AML-193 (cell line): ENCODE data around the gene CASKIN2.

Source experiments
- DNase-seq, 2 experiments: peaks; one replicate each; lab custom pipeline; 2025; lab: John Stamatoyannopoulos, UW

The CASKIN2 gene

GRCh38 chr17:75515496-75516254, at the start of gene CASKIN2:
TSS of gene CASKIN2 (minus strand) at chr17:75515537. CDS start at chr17:75513804, 1,733 bp downstream.
- peak; percentile 76 to 81 for DNase-seq

DNA sequence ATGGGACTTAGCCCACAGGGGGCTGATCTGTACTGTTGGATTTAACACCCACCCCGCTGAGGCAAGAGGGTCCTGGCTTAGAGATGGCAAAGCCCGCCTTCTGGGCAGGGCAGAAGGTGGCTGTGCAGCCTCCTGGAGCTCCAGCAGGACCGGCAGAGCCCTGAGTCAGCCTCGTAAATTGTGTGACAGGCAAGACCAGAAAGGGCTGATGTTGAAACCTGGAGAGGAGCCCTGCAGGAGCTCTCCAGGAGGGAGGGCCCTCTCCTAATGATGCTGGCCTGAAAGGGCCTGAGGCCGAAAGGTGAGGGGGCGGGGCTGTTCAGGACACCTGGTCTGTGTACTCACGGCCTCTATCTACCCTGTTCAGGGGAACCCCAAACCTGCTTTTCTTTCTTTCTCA, 49.7 kb upstream of the CASKIN2 start:
- DNase-seq: no peak

- DNase-seq: no peak
These were observed 48.9 kb upstream of the CASKIN2 start for GRCh38 chr17:75564195-75564594.

DNA sequence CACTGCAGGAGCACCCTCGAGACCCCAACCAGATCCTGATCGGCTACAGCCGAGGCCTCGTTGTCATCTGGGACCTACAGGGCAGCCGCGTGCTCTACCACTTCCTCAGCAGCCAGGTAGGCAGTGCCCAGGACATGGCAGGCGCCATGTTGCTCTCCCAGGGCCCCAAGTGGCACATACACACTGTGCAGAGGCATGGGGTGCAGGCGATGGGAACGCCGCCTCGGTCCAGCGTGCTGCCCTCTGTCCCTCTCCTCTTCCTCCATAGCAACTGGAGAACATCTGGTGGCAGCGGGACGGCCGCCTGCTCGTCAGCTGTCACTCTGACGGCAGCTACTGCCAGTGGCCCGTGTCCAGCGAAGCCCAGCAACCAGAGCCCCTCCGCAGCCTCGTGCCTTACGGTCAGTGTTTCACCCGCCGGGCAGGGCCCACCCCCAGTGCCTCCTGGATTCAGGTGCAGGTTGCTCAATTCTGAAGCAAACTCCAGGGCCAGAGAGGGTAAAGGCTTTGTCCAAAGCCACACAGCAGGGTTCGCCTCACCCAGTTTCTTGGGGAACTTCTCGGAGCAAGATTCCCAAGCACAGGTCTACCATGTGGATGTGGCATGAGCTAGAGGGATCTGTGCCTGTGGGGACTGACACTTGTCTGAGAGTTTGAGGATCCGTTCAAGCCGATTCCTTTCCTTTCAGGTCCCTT, 47.9 kb upstream of the CASKIN2 start:
- no peak for DNase-seq

- no peak for DNase-seq
These were observed 46.7 kb upstream of the CASKIN2 start for GRCh38 chr17:75561927-75562603.

GRCh38 chr17:75559958-75560533, 44.7 kb upstream of the CASKIN2 start:
- no peak for DNase-seq

GRCh38 chr17:75558666-75559530, 43.6 kb upstream of the CASKIN2 start:
- DNase-seq: no peak

DNA sequence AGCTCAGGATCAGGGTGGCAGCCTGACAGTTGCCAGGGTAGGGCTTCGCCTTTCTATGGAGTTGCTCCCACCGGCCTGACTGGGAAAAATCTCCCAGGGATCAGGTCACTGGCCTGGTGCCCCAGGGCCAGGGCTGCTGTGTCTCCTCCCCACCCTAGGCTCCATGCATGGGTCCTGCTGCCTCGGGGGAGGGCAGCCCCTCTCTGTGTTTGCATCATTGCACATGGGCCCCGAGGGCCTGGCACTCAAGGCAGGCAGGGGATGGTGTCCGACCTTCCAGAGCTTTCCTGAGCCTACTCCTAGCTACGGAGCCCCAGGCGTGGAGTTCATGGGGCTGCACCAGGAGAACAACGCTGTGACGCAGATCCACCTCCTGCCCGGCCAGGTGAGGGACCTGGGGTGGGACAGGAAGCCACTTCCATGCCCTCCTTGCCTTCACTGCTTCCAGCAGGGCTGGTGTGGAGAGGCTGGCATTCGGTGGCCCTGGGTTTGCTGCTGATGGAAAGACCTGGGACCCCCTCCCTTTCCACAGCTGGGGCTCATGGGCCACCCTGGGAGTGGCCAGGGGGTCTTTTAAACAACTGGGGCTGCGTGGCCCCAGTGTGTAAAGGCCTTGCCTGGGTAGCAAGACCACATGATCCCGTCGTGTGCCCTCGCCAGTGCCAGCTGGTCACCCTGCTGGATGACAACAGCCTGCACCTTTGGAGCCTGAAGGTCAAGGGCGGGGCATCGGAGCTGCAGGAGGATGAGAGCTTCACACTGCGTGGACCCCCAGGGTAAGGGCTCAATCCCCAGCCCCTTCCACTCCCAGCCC, 42.7 kb upstream of the CASKIN2 start:
- no peak for DNase-seq

DNA sequence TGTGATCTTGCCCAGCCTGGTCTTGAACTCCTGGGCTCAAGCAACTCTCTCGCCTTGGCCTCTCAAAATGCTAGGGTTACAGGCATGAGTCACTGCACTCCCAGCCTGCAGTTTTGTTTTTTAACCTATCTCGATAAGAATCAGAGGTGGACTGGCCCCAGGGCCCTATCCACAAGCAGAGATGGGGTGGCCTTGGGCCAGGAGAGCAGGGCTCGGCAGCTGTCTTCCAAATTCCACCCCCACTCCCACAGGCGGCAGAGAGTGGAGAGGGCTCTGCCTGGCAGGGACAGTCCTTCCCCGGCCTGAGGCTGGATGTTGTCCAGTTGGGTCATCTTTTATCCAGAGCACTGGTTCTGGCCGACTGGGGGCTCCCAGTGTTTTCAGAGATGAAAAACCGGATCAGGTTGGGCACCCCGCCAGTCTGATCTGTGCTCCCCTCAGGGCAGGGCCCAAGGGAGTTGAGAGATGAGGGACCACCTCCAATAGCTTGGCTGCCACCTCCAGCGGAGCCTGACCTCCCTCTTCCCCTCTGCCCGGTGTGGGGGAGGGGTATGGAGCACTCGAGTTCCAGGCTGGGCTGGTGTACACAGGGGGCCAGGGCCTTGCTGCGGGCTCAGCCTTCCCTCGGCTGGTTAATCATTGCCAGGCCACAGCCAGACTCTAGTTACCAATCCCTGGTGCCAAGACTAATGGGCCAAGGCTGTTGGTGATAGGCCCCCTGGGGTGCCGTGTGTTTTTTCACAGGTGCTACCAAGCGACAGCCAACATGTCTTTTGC, 41.9 kb upstream of the CASKIN2 start:
- no peak for DNase-seq

- DNase-seq: no peak
These were observed 40.4 kb upstream of the CASKIN2 start for GRCh38 chr17:75555679-75556153.

DNA sequence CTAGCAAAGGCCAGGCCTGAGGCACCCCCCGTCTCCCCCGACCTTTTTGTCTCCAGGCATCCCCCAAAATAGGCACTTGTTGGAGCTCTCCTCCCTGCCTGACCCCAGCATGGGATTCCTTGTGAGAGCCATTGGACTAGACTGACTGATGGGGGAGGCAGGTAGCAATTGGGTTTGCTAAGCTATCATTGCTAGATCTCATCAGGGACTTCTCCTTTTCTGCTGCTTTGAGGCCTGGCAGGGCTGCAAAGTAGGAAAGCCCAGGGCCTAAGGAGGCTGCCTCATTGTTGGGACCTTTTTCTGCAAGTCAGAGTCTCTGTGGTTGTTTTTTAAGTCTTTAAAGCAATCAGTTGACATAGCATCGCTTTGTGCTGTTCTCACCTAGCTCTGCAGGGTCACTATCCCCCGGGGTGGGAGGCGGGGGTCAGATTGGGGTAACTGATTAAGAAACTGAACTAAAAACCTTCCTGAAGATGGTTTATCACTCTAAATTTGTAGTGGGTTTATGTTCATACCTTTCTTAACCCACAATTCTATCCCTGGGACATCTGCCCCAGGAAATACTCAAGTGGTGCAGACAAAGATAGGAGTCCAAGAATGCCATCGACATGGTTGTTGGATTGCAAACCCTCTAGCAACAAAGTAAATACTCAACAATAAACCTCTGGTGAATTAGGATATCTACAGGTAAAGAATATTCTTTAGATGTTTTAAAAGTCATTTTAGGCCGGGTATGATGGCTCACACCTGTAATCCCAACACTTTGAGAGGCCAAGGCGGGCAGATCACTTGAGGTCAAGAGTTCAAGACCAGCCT, 38.2 kb upstream of the CASKIN2 start:
- DNase-seq: peak in 1 of 2 experiments; percentile 6

GRCh38 chr17:75552425-75553294, 37.3 kb upstream of the CASKIN2 start:
- DNase-seq: no peak

GRCh38 chr17:75551266-75551665, 35.9 kb upstream of the CASKIN2 start:
- DNase-seq: no peak

DNA sequence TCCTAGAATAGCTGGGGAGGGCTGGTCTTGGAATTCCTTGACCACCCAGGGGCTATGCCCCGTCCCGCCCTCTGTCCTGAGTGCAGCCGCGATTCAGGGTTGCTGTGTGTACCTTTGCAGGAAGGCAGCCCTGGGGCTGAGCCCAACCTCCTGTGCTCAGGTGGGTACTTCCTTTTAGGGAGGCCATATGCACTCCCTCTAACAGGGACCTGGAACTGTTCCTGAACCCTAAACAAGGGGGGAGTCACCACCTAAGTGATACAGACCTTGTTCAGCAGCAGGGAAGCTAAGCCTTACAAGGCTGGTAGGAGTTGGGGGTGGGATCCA, 34.8 kb upstream of the CASKIN2 start:
- no peak for DNase-seq

- DNase-seq: no peak
These were observed 34.2 kb upstream of the CASKIN2 start for GRCh38 chr17:75549246-75550138.

DNA sequence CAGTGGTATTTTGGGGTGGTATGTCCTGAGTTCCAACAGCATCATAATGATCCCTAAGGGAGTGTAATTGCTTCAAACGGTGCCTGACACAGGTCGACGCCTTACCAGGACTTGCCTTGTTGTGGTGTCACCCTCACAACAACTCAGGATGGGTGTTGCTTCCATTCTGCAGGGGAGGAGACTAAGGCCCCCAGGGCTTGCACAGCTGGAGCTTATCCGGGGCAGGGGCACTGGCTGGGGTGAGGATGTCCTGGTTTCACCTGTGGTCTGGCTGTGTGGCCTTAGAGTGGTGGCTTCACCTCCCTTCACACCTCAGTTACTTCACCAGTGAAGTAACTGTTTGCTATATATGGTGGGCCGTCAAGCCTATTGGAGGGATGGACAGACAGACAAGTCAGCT, 33.5 kb upstream of the CASKIN2 start:
- DNase-seq: no peak

DNA sequence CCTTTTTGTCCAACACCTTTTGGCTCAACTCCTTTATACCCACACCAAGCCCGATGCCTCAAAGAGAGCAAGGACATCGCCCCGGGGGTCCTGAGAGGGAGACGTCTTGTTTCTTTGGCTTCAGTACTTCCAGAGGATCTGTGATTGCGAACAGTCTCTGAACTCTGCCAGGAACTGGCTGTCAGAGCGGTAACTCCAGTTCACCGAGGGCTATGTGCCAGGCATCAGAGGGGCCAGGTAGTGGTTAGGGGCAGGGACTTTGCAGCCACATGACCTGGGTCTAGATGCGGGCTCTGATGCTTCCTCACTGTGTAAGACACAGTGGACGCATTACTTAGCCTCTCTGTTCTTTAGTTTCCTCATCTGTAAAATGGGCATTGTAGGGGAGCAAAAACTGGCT, 31.8 kb upstream of the CASKIN2 start:
- no peak for DNase-seq
